CD4-positive, CD25-positive, alpha-beta regulatory T cell (primary cell): ENCODE results near the gene TGM5. TPM values are rescaled to one million over a fixed set of nuclear protein-coding genes. Genes with fewer than 3 reads are reported as not detected.

Experiments used
- ATAC-seq, 2 donors: fragments of 150-1000 bp; cut with Tn5 transposase; one replicate each; pipeline ENCODE4 v1.10.0; 2021; ENCODE audit warnings: low read depth in 2 of 2, moderate number of reproducible peaks in 2 of 2, moderate library complexity in 1 of 2
- DNase-seq, 3 donors: peaks; one replicate each; pipeline versions ENCODE4 v3.0.0 to v3.0.0-alpha.2; 2012 to 2022; ENCODE audit warnings: mixed read lengths in 1 of 3
- H3K27ac ChIP-seq: one replicate; pipeline ENCODE4 v1.7.0; 2013; ENCODE audit warnings: mild to moderate bottlenecking, low read length; ENCODE audit not compliant: insufficient read depth, poor library complexity, severe bottlenecking
- H3K27me3 ChIP-seq: one replicate; pipeline ENCODE4 v1.7.0; 2013; ENCODE audit warnings: low read length; ENCODE audit not compliant: control insufficient read depth, insufficient read depth
- H3K36me3 ChIP-seq: one replicate; pipeline ENCODE4 v1.7.0; 2013; ENCODE audit warnings: mild to moderate bottlenecking, low read length, moderate library complexity; ENCODE audit not compliant: control insufficient read depth, insufficient read depth
- H3K4me1 ChIP-seq: 2 replicates; pipeline ENCODE4 v1.7.0; 2013; ENCODE audit warnings: mild to moderate bottlenecking, low read length; ENCODE audit not compliant: insufficient read depth, control insufficient read depth, poor library complexity, severe bottlenecking
- H3K4me3 ChIP-seq: one replicate; pipeline ENCODE4 v1.7.0; 2013; ENCODE audit warnings: low read depth, mild to moderate bottlenecking, low read length, moderate library complexity
- H3K9me3 ChIP-seq, 2 experiments: 1 replicate in 1 of 2; 2 replicates in 1 of 2; pipeline ENCODE4 v1.7.0; 2013; ENCODE audit warnings: low read length in 2 of 2, mild to moderate bottlenecking in 1 of 2, moderate library complexity in 1 of 2; ENCODE audit not compliant: control insufficient read depth in 2 of 2
- H3K27ac Mint-ChIP-seq, 3 donors: one replicate each; pipeline ENCODE4 v1.8.0; 2020 to 2022; ENCODE audit warnings: mild to moderate bottlenecking in 3 of 3, mixed read lengths in 3 of 3, moderate library complexity in 2 of 3
- H3K27me3 Mint-ChIP-seq: one replicate; pipeline ENCODE4 v1.8.0; 2022; ENCODE audit warnings: mild to moderate bottlenecking, mixed read lengths
- H3K36me3 Mint-ChIP-seq: one replicate; pipeline ENCODE4 v1.8.0; 2020; ENCODE audit warnings: mixed read lengths
- H3K4me1 Mint-ChIP-seq, 4 donors: one replicate each; pipeline ENCODE4 v1.8.0; 2020 to 2022; ENCODE audit warnings: mixed read lengths in 4 of 4, mild to moderate bottlenecking in 1 of 4
- H3K4me3 Mint-ChIP-seq, 4 donors: one replicate each; pipeline ENCODE4 v1.8.0; 2020 to 2022; ENCODE audit warnings: mild to moderate bottlenecking in 4 of 4, mixed read lengths in 4 of 4, moderate library complexity in 3 of 4
- H3K9me3 Mint-ChIP-seq, 7 donors: one replicate each; pipeline ENCODE4 v1.8.0; 2020 to 2022; ENCODE audit warnings: mixed read lengths in 7 of 7, mild to moderate bottlenecking in 3 of 7, moderate library complexity in 2 of 7
- polyA plus RNA-seq, 4 donors: library from polyadenylated mRNA; unstranded; fragments of 300-500 nt; fragmentation: Illumina TruSeq; gene quantifications; one replicate each; pipeline ENCODE4 v1.2.3, GENCODE V29; 2021
- total RNA-seq: library from RNA; stranded (reverse); gene quantifications from one replicate; pipeline ENCODE4 v1.2.3, GENCODE V29; 2022

Gene TGM5
- total and polyA plus RNA-seq, 5 donors from 2014 or later = not detected

- peaks cover 0 to 8% (median 6%) of the 10 kb centered on the region in 4 donors for H3K4me1 Mint-ChIP-seq
- peaks cover 2% of the 10 kb centered on the region for H3K27me3 ChIP-seq
- H3K4me1 ChIP-seq = no peaks in the 10 kb centered on the region
- ATAC-seq (no peak), DNase-seq (no peak)
- no peak within 1 kb of the TSS for H3K27ac ChIP-seq
- no peaks in the 10 kb centered on the region for H3K36me3 Mint-ChIP-seq
- H3K4me3 ChIP-seq = no peak within 1 kb of the TSS
- no peak within 1 kb of the TSS for H3K27ac Mint-ChIP-seq
- no peaks in the 10 kb centered on the region for H3K36me3 ChIP-seq
- H3K27me3 Mint-ChIP-seq = peaks cover 32% of the 10 kb centered on the region
- no peaks in the 10 kb centered on the region for H3K9me3 ChIP-seq
- H3K4me3 Mint-ChIP-seq = peak within 1 kb of the TSS in 1 of 4 donors; percentile 67
- H3K9me3 Mint-ChIP-seq = peaks cover 0 to 2% (median 0%) of the 10 kb centered on the region in 7 donors
These were observed 45.7 kb downstream of the TGM5 start, which contains the start of gene EPB42 for GRCh38 chr15:43220991-43221403. Gene EPB42 (minus strand): TSS chr15:43221018. CDS start chr15:43220825, 193 bp downstream.

GRCh38 chr15:43219929-43220928, 46.5 kb downstream of the TGM5 start:
- peaks cover 26% of the 10 kb centered on the region for H3K27me3 Mint-ChIP-seq
- ATAC-seq = no peak

GRCh38 chr15:43218908-43219706, 47.6 kb downstream of the TGM5 start:
- peak in 1 of 3 donors; percentile 12 for DNase-seq
- Histone ChIP-seq H3K27ac (no peak overlapping the region), H3K4me3 (no peak overlapping the region), H3K9me3 (no peaks in the 10 kb centered on the region), H3K36me3 (no peaks in the 10 kb centered on the region), H3K27me3 (peaks cover 2% of the 10 kb centered on the region), H3K4me1 (no peaks in the 10 kb centered on the region)
- Mint-ChIP-seq H3K9me3 (peaks cover 0 to 2% (median 0%) of the 10 kb centered on the region in 7 donors), H3K4me1 (no peaks in the 10 kb centered on the region), H3K36me3 (no peaks in the 10 kb centered on the region), H3K4me3 (no peak overlapping the region), H3K27me3 (peaks cover 21% of the 10 kb centered on the region), H3K27ac (no peak overlapping the region)
- ATAC-seq = no peak

More at GRCh38 chr15:43219929-43220928, 46.5 kb downstream of the TGM5 start:
- Mint-ChIP-seq H3K9me3 (peaks cover 0 to 2% (median 0%) of the 10 kb centered on the region in 7 donors), H3K4me1 (peaks cover 0 to under 1% (median under 1%) of the 10 kb centered on the region in 4 donors), H3K36me3 (no peaks in the 10 kb centered on the region), H3K4me3 (no peak overlapping the region), H3K27ac (no peak overlapping the region)
- Histone ChIP-seq H3K27ac (no peak overlapping the region), H3K27me3 (peaks cover 2% of the 10 kb centered on the region), H3K4me1 (no peaks in the 10 kb centered on the region), H3K4me3 (no peak overlapping the region), H3K9me3 (no peaks in the 10 kb centered on the region), H3K36me3 (no peaks in the 10 kb centered on the region)
- no peak for DNase-seq

- Histone ChIP-seq H3K36me3 (no peaks in the 10 kb centered on the region), H3K9me3 (no peaks in the 10 kb centered on the region), H3K4me3 (no peak overlapping the region), H3K4me1 (no peaks in the 10 kb centered on the region), H3K27me3 (peaks cover 2% of the 10 kb centered on the region), H3K27ac (no peak overlapping the region)
- Mint-ChIP-seq H3K27me3 (peaks cover 3% of the 10 kb centered on the region), H3K9me3 (peaks cover 0 to 2% (median 0%) of the 10 kb centered on the region in 7 donors), H3K27ac (no peak overlapping the region), H3K36me3 (no peaks in the 10 kb centered on the region), H3K4me1 (no peaks in the 10 kb centered on the region), H3K4me3 (no peak overlapping the region)
- DNase-seq (no peak), ATAC-seq (no peak)
These were observed 50.8 kb downstream of the TGM5 start for GRCh38 chr15:43215961-43216360.

DNA sequence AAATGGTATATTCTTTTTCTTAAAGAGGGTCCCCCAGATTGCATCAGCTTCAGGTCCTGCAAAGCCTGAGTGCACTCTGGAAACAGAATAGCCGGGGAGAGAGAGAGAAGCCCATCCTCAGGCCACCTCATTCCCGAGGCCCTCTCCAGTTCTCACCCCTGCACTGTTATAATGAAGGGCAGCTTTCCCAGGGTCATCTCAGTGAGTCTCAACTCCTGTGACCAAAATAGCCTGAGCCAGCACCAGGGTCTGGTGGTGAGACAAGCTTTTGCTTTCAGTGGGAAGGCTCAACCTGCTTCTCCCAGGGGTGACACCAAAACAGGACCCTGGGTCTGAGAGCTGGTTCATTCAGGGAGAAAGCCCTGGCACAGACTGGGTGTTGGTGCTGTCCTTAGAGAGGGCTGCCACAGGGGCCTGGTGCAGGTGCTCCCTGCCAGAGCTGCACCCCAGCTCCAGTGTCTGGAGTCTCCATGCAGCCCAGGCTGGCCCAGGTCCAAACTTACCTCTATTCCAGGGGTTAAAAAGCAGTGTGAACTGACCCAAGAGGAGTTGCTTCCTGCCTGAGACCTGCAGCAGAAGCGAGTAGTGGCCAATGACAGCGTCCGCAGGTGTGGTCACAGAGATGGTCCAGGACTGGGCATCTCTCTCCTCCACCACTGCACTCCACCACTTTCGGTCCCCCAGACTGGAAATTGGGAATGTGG, 52.0 kb downstream of the TGM5 start:
- no peak for ATAC-seq
- no peak for DNase-seq
- no peaks in the 10 kb centered on the region for H3K9me3 ChIP-seq
- no peak overlapping the region for H3K27ac Mint-ChIP-seq
- H3K4me3 ChIP-seq = no peak overlapping the region
- no peak overlapping the region for H3K27ac ChIP-seq
- H3K36me3 ChIP-seq = no peaks in the 10 kb centered on the region
- no peak overlapping the region for H3K4me3 Mint-ChIP-seq
- no peaks in the 10 kb centered on the region for H3K4me1 Mint-ChIP-seq
- no peaks in the 10 kb centered on the region for H3K4me1 ChIP-seq
- peaks cover 5% of the 10 kb centered on the region for H3K27me3 Mint-ChIP-seq
- peaks cover 2% of the 10 kb centered on the region for H3K27me3 ChIP-seq
- no peaks in the 10 kb centered on the region for H3K36me3 Mint-ChIP-seq
- H3K9me3 Mint-ChIP-seq = peaks cover 0 to 2% (median 0%) of the 10 kb centered on the region in 7 donors

DNA sequence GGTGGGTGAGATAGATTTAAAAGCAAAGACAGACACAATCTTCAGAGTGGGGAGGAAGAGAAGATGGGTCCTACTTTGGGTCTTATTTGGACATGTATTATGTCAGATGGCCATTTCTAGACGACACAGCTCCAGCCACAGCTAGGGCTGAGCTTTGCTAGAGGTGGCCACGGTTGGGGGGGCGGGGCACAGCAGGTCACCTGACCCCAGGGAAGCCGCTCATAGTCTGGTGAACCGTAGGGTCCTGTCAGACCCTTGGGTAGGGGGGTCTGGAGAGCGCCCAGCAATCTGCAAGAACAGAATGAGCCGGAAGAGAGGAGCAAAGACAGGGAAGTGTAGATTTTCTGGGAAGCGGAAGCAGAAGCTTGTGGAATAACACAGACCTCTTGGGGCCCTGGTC, 52.6 kb downstream of the TGM5 start:
- no peak for ATAC-seq
- H3K27ac Mint-ChIP-seq = no peak overlapping the region

GRCh38 chr15:43213466-43213865, 53.3 kb downstream of the TGM5 start:
- Mint-ChIP-seq H3K27ac (no peak overlapping the region), H3K36me3 (no peaks in the 10 kb centered on the region), H3K4me3 (no peak overlapping the region), H3K9me3 (peaks cover 0 to 2% (median 0%) of the 10 kb centered on the region in 7 donors), H3K27me3 (peaks cover 9% of the 10 kb centered on the region), H3K4me1 (no peaks in the 10 kb centered on the region)
- H3K4me3 ChIP-seq = no peak overlapping the region
- H3K4me1 ChIP-seq = no peaks in the 10 kb centered on the region
- ATAC-seq = no peak
- H3K36me3 ChIP-seq = no peaks in the 10 kb centered on the region
- peaks cover 2% of the 10 kb centered on the region for H3K27me3 ChIP-seq
- no peak for DNase-seq
- H3K27ac ChIP-seq = no peak overlapping the region
- no peaks in the 10 kb centered on the region for H3K9me3 ChIP-seq

More for the DNA sequence above, 52.6 kb downstream of the TGM5 start:
- no peak for DNase-seq
- no peaks in the 10 kb centered on the region for H3K4me1 Mint-ChIP-seq
- no peak overlapping the region for H3K4me3 Mint-ChIP-seq
- no peaks in the 10 kb centered on the region for H3K36me3 ChIP-seq
- peaks cover 0 to 2% (median 0%) of the 10 kb centered on the region in 7 donors for H3K9me3 Mint-ChIP-seq
- no peaks in the 10 kb centered on the region for H3K9me3 ChIP-seq
- H3K27ac ChIP-seq = no peak overlapping the region
- H3K4me1 ChIP-seq = no peaks in the 10 kb centered on the region
- no peaks in the 10 kb centered on the region for H3K36me3 Mint-ChIP-seq
- peaks cover 5% of the 10 kb centered on the region for H3K27me3 Mint-ChIP-seq
- H3K27me3 ChIP-seq = peaks cover 2% of the 10 kb centered on the region
- no peak overlapping the region for H3K4me3 ChIP-seq
